Endodermal cell (in vitro differentiated cells): Measurements from ENCODE around the gene VDR. TPM values are rescaled to one million over a fixed set of nuclear protein-coding genes. Genes with fewer than 3 reads are reported as not detected.

Experiments used
- DNase-seq: peaks from one replicate; pipeline ENCODE4 v3.0.0-alpha.2; 2017
- H3K27ac ChIP-seq: 2 replicates; pipeline ENCODE4 v1.5.1; 2013; ENCODE audit warnings: mild to moderate bottlenecking, low read depth, low read length, moderate library complexity
- H3K27me3 ChIP-seq: 2 replicates; pipeline ENCODE4 v1.6.1; 2013; ENCODE audit warnings: mild to moderate bottlenecking, low read length, moderate library complexity; ENCODE audit not compliant: insufficient read depth, control insufficient read depth, poor library complexity, severe bottlenecking
- H3K36me3 ChIP-seq: 2 replicates; pipeline ENCODE4 v1.7.0; 2013; ENCODE audit warnings: mild to moderate bottlenecking, low read length, moderate library complexity; ENCODE audit not compliant: control insufficient read depth, insufficient read depth
- H3K4me1 ChIP-seq: one replicate; pipeline ENCODE4 v1.7.0; 2013; ENCODE audit warnings: low read length; ENCODE audit not compliant: control insufficient read depth, insufficient read depth
- H3K4me3 ChIP-seq: 2 replicates; pipeline ENCODE4 v1.5.1; 2013; ENCODE audit warnings: mild to moderate bottlenecking, low read length, moderate library complexity
- H3K9ac ChIP-seq: 2 replicates; pipeline ENCODE4 v1.6.1; 2013; ENCODE audit warnings: mild to moderate bottlenecking, low read length, moderate library complexity; ENCODE audit not compliant: poor library complexity, severe bottlenecking; ENCODE audit errors: extremely low read depth
- H3K9me3 ChIP-seq: 2 replicates; pipeline ENCODE4 v1.6.1; 2013; ENCODE audit warnings: mild to moderate bottlenecking, low read length, moderate library complexity; ENCODE audit not compliant: control insufficient read depth
- H3K27ac Mint-ChIP-seq: 2 replicates; pipeline ENCODE4 v1.8.0; 2020; ENCODE audit warnings: mixed read lengths
- H3K27me3 Mint-ChIP-seq: 2 replicates; pipeline ENCODE4 v1.8.0; 2021; ENCODE audit warnings: mild to moderate bottlenecking, mixed read lengths; ENCODE audit not compliant: insufficient read depth
- H3K36me3 Mint-ChIP-seq: 2 replicates; pipeline ENCODE4 v1.8.0; 2020; ENCODE audit warnings: low read depth, mixed read lengths
- H3K4me1 Mint-ChIP-seq: 2 replicates; pipeline ENCODE4 v1.8.0; 2020; ENCODE audit warnings: mixed read lengths
- H3K4me3 Mint-ChIP-seq: 2 replicates; pipeline ENCODE4 v1.8.0; 2020; ENCODE audit warnings: mild to moderate bottlenecking, moderate library complexity, mixed read lengths
- H3K9me3 Mint-ChIP-seq: 2 replicates; pipeline ENCODE4 v1.8.0; 2020; ENCODE audit warnings: mild to moderate bottlenecking, mixed read lengths
- WGBS, 2 experiments: methylation state at CpG; one replicate each; pipeline versions ENCODE4 v1.1.5 to v1.1.7; 2013; ENCODE audit warnings: missing lambda C conversion rate in 2 of 2, mixed read lengths in 1 of 2; ENCODE audit not compliant: insufficient coverage in 1 of 2, insufficient read length in 1 of 2; 5-methylcytosine and 5-hydroxymethylcytosine counted together
- total RNA-seq, 2 donors: library from RNA; stranded (reverse); fragmentation: NEBNext Ultra II Directional in 1 of 2; extraction: Animal tissue kit (Norgen Biotek cat#: 25700) in 1 of 2; gene quantifications; 2 replicates in 1 of 2; 3 replicates in 1 of 2; pipeline ENCODE4 v1.2.1, GENCODE V29; 2021
- TF ChIP-seq, protein P1 (sequence below): fragments of 200-600 bp; sonication (generic); conservative IDR thresholded peaks from 2 replicates; pipeline ENCODE4 v1.5.0; 2021; ENCODE audit warnings: antibody characterized with exemption, mild to moderate bottlenecking

VDR gene
- total RNA-seq, 2 donors from 2014 or later = 0.04 TPM; not detected in 1

GRCh38 chr12:47886510-47887240 lies 18.1 kb downstream of the VDR start:
- Histone ChIP-seq H3K4me1 (no peaks in the 10 kb centered on the region), H3K9me3 (no peaks in the 10 kb centered on the region), H3K27me3 (peaks cover 8% of the 10 kb centered on the region), H3K9ac (no peak overlapping the region), H3K4me3 (no peak overlapping the region), H3K36me3 (no peaks in the 10 kb centered on the region), H3K27ac (no peak overlapping the region)
- Mint-ChIP-seq H3K36me3 (no peaks in the 10 kb centered on the region), H3K9me3 (no peaks in the 10 kb centered on the region), H3K27me3 (peaks cover 19% of the 10 kb centered on the region), H3K27ac (no peak overlapping the region), H3K4me3 (no peak overlapping the region), H3K4me1 (no peaks in the 10 kb centered on the region)
- TF ChIP-seq, protein P1, sequence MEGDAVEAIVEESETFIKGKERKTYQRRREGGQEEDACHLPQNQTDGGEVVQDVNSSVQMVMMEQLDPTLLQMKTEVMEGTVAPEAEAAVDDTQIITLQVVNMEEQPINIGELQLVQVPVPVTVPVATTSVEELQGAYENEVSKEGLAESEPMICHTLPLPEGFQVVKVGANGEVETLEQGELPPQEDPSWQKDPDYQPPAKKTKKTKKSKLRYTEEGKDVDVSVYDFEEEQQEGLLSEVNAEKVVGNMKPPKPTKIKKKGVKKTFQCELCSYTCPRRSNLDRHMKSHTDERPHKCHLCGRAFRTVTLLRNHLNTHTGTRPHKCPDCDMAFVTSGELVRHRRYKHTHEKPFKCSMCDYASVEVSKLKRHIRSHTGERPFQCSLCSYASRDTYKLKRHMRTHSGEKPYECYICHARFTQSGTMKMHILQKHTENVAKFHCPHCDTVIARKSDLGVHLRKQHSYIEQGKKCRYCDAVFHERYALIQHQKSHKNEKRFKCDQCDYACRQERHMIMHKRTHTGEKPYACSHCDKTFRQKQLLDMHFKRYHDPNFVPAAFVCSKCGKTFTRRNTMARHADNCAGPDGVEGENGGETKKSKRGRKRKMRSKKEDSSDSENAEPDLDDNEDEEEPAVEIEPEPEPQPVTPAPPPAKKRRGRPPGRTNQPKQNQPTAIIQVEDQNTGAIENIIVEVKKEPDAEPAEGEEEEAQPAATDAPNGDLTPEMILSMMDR = no peak
- 83 to 95% methylated on average over 6 to 13 of the region's 13 CpGs for WGBS, 2 experiments
- no peak for DNase-seq

GRCh38 chr12:47885566-47885965 lies 19.2 kb downstream of the VDR start:
- no peaks in the 10 kb centered on the region for H3K36me3 Mint-ChIP-seq
- H3K9me3 Mint-ChIP-seq = no peaks in the 10 kb centered on the region
- H3K36me3 ChIP-seq = no peaks in the 10 kb centered on the region
- peaks cover 20% of the 10 kb centered on the region for H3K27me3 Mint-ChIP-seq
- no peaks in the 10 kb centered on the region for H3K4me1 ChIP-seq
- H3K9ac ChIP-seq = no peak overlapping the region
- TF ChIP-seq, protein P1 = no peak
- no peak overlapping the region for H3K4me3 ChIP-seq
- no peak overlapping the region for H3K27ac ChIP-seq
- 68 to 70% methylated on average over 2 of the region's 2 CpGs for WGBS, 2 experiments
- no peak overlapping the region for H3K27ac Mint-ChIP-seq
- H3K4me3 Mint-ChIP-seq = no peak overlapping the region
- peaks cover 8% of the 10 kb centered on the region for H3K27me3 ChIP-seq
- H3K9me3 ChIP-seq = no peaks in the 10 kb centered on the region
- DNase-seq = no peak
- no peaks in the 10 kb centered on the region for H3K4me1 Mint-ChIP-seq

- Histone ChIP-seq H3K9me3 (no peaks in the 10 kb centered on the region), H3K9ac (no peak overlapping the region), H3K27me3 (peaks cover 8% of the 10 kb centered on the region), H3K27ac (no peak overlapping the region), H3K36me3 (no peaks in the 10 kb centered on the region), H3K4me3 (no peak overlapping the region), H3K4me1 (no peaks in the 10 kb centered on the region)
- H3K4me3 Mint-ChIP-seq = no peak overlapping the region
- no peaks in the 10 kb centered on the region for H3K36me3 Mint-ChIP-seq
- H3K27ac Mint-ChIP-seq = no peak overlapping the region
- no peaks in the 10 kb centered on the region for H3K9me3 Mint-ChIP-seq
- TF ChIP-seq, protein P1 = no peak
- H3K27me3 Mint-ChIP-seq = peaks cover 20% of the 10 kb centered on the region
- WGBS, 2 experiments = 82 to 87% methylated on average over 7 to 10 of the region's 10 CpGs
- no peak for DNase-seq
- no peaks in the 10 kb centered on the region for H3K4me1 Mint-ChIP-seq
These were observed 19.7 kb downstream of the VDR start for GRCh38 chr12:47885012-47885501.
